ENCODE results near the gene CNTROB. TPM values are rescaled to one million over a fixed set of nuclear protein-coding genes. Genes with fewer than 3 reads are reported as not detected.

CNTROB gene
- polyA plus RNA-seq, 4 donors, result 44.2 to 67.3 (median 54.4) TPM

GRCh38 chr17:7977805-7978204 lies 45.8 kb downstream of the CNTROB start:
- DNase-seq (ENCODE audit: low read depth in 4 of 4, low spot score in 3 of 4), result no peak

- DNase-seq (ENCODE audit: low read depth in 4 of 4, low spot score in 3 of 4), result no peak
These were observed 50.2 kb downstream of the CNTROB start for GRCh38 chr17:7982173-7982572.

- DNase-seq (ENCODE audit: low read depth in 4 of 4, low spot score in 3 of 4), result no peak
These were observed 50.7 kb downstream of the CNTROB start for GRCh38 chr17:7982666-7983065.

GRCh38 chr17:7984904-7985303 lies 52.9 kb downstream of the CNTROB start:
- no peak for DNase-seq (ENCODE audit: low read depth in 4 of 4, low spot score in 3 of 4)

- no peak for DNase-seq (ENCODE audit: low read depth in 4 of 4, low spot score in 3 of 4)
These were observed 55.3 kb downstream of the CNTROB start for GRCh38 chr17:7987112-7987893.

GRCh38 chr17:7988750-7989178 lies 56.8 kb downstream of the CNTROB start:
- peak; percentile 60 to 77 (median 73) for DNase-seq (ENCODE audit: low read depth in 4 of 4, low spot score in 3 of 4)

GRCh38 chr17:7989781-7990655 lies 58.0 kb downstream of the CNTROB start:
- DNase-seq (ENCODE audit: low read depth in 4 of 4, low spot score in 3 of 4), result peak; percentile 45 to 58 (median 53)

GRCh38 chr17:7992516-7992915 lies 60.5 kb downstream of the CNTROB start:
- DNase-seq (ENCODE audit: low read depth in 4 of 4, low spot score in 3 of 4), result no peak

- no peak for DNase-seq (ENCODE audit: low read depth in 4 of 4, low spot score in 3 of 4)
These were observed 60.9 kb downstream of the CNTROB start for GRCh38 chr17:7992924-7993323.

- no peak for DNase-seq (ENCODE audit: low read depth in 4 of 4, low spot score in 3 of 4)
These were observed 62.1 kb downstream of the CNTROB start for GRCh38 chr17:7993972-7994589.

GRCh38 chr17:7995724-7996123 lies 63.7 kb downstream of the CNTROB start:
- DNase-seq (ENCODE audit: low read depth in 4 of 4, low spot score in 3 of 4), result no peak

- DNase-seq (ENCODE audit: low read depth in 4 of 4, low spot score in 3 of 4), result no peak
These were observed 65.2 kb downstream of the CNTROB start for GRCh38 chr17:7997186-7997585.

Other genes starting within 250 kb of the CNTROB start
- 10 to 100 TPM; 45.1 to 75.9 (median 70.2) TPM for gene TP53, start 244.7 kb upstream of the CNTROB start, polyA plus RNA-seq (ENCODE audit: insufficient read length in 4 of 4)
- 10 to 100 TPM in 3 of 4 donors, 1 to 10 TPM in 1; 9.0 to 17.0 (median 12.8) TPM for gene WRAP53, start 243.7 kb upstream of the CNTROB start, polyA plus RNA-seq (ENCODE audit: insufficient read length in 4 of 4)
- 10 to 100 TPM; 19.8 to 32.6 (median 23.4) TPM for gene EFNB3, start 227.0 kb upstream of the CNTROB start, polyA plus RNA-seq (ENCODE audit: insufficient read length in 4 of 4)
- under 1 TPM; 0.29 to 0.49 (median 0.38) TPM for gene DNAH2, start 214.5 kb upstream of the CNTROB start, polyA plus RNA-seq (ENCODE audit: insufficient read length in 4 of 4)
- gene KDM6B, start 98.0 kb upstream of the CNTROB start, polyA plus RNA-seq (ENCODE audit: insufficient read length in 4 of 4), result 10 to 100 TPM; 18.4 to 30.7 (median 23.3) TPM
- gene TMEM88, start 77.1 kb upstream of the CNTROB start, polyA plus RNA-seq (ENCODE audit: insufficient read length in 4 of 4), result 10 to 100 TPM; 13.4 to 26.9 (median 24.7) TPM
- 100 to 1,000 TPM in 1 of 4 donors, 10 to 100 TPM in 3; 60.5 to 133 (median 65.9) TPM for gene NAA38, start 74.6 kb upstream of the CNTROB start, polyA plus RNA-seq (ENCODE audit: insufficient read length in 4 of 4)
- gene CYB5D1, start 74.2 kb upstream of the CNTROB start, polyA plus RNA-seq (ENCODE audit: insufficient read length in 4 of 4), result 10 to 100 TPM; 10.6 to 28.9 (median 24.4) TPM
- gene CHD3, start 43.4 kb upstream of the CNTROB start, polyA plus RNA-seq (ENCODE audit: insufficient read length in 4 of 4), result 100 to 1,000 TPM; 146 to 213 (median 186) TPM
- gene RNF227, start 15.9 kb upstream of the CNTROB start, polyA plus RNA-seq (ENCODE audit: insufficient read length in 4 of 4), result 1 to 10 TPM; 3.9 to 6.4 (median 4.9) TPM
- gene KCNAB3, start 2.4 kb upstream of the CNTROB start, polyA plus RNA-seq (ENCODE audit: insufficient read length in 4 of 4), result 10 to 100 TPM in 3 of 4 donors, 1 to 10 TPM in 1; 9.6 to 28.0 (median 15.3) TPM
- gene TRAPPC1, start 260 bp upstream of the CNTROB start, polyA plus RNA-seq (ENCODE audit: insufficient read length in 4 of 4), result 100 to 1,000 TPM in 3 of 4 donors, 10 to 100 TPM in 1; 90.8 to 137 (median 132) TPM
- gene GUCY2D, start 70.4 kb downstream of the CNTROB start, polyA plus RNA-seq (ENCODE audit: insufficient read length in 4 of 4), result under 1 TPM in 3 of 4 donors, not detected in 1; 0.10 to 0.34 (median 0.18) TPM
- 1 to 10 TPM in 1 of 4 donors, under 1 TPM in 2, not detected in 1; 0.72 to 1.8 (median 0.95) TPM for gene ALOX15B, start 106.9 kb downstream of the CNTROB start, polyA plus RNA-seq (ENCODE audit: insufficient read length in 4 of 4)
- 1 to 10 TPM in 1 of 4 donors, under 1 TPM in 2, not detected in 1; 0.54 to 1.1 (median 0.72) TPM for gene ALOX12B, start 155.5 kb downstream of the CNTROB start, polyA plus RNA-seq (ENCODE audit: insufficient read length in 4 of 4)
- gene ALOXE3, start 186.3 kb downstream of the CNTROB start, polyA plus RNA-seq (ENCODE audit: insufficient read length in 4 of 4), result under 1 TPM in 1 of 4 donors, not detected in 3; 0.24 TPM
- gene HES7, start 191.9 kb downstream of the CNTROB start, polyA plus RNA-seq (ENCODE audit: insufficient read length in 4 of 4), result under 1 TPM in 1 of 4 donors, not detected in 3; 0.10 TPM
- 10 to 100 TPM; 19.6 to 94.0 (median 29.7) TPM for gene PER1, start 220.2 kb downstream of the CNTROB start, polyA plus RNA-seq (ENCODE audit: insufficient read length in 4 of 4)
- gene VAMP2, start 230.7 kb downstream of the CNTROB start, polyA plus RNA-seq (ENCODE audit: insufficient read length in 4 of 4), result 100 to 1,000 TPM; 108 to 140 (median 118) TPM
- 10 to 100 TPM; 13.6 to 25.0 (median 24.3) TPM for gene TMEM107, start 244.2 kb downstream of the CNTROB start, polyA plus RNA-seq (ENCODE audit: insufficient read length in 4 of 4)